GM12801 (cell line): Measurements from ENCODE around the gene INPP5A.

Source experiments
- TF ChIP-seq, protein P1 (sequence below): IDR thresholded peaks from one replicate; pipeline ENCODE4 v1.5.1; 2011; ENCODE audit warnings: control low read depth; ENCODE audit not compliant: insufficient read length; ENCODE audit errors: extremely low read depth

Gene INPP5A

DNA sequence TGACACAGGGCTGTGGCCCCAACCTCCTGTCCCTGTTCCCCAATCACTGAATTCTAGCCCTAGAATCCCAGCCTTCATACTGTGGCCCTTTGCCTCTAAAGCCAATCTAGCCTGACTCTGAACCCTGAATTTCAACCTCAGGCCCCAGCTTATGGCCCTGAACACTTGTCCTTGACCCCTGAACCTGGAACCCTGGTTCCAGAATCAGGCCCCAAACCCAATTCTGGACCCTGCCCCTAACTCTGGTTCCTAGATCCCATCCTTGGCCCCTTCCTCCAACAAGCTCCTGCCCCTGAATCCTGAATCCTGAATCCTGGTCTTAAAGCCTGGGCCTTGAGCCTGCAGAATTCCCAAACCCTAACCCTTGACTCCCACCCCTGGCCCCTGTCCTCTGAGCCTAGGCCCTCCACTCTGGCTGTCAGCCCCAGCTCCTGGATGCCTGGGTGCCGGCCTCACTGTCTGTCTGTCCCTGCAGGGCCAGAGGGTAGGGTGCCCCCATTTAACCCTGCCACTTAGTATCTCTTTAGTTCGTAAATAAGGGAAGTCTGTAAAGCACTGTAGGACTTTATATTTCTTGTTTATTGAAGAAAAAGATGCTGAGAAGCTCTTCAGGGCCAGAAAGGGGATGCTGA is 1.3 kb downstream of the INPP5A start:
- TF ChIP-seq, protein P1, sequence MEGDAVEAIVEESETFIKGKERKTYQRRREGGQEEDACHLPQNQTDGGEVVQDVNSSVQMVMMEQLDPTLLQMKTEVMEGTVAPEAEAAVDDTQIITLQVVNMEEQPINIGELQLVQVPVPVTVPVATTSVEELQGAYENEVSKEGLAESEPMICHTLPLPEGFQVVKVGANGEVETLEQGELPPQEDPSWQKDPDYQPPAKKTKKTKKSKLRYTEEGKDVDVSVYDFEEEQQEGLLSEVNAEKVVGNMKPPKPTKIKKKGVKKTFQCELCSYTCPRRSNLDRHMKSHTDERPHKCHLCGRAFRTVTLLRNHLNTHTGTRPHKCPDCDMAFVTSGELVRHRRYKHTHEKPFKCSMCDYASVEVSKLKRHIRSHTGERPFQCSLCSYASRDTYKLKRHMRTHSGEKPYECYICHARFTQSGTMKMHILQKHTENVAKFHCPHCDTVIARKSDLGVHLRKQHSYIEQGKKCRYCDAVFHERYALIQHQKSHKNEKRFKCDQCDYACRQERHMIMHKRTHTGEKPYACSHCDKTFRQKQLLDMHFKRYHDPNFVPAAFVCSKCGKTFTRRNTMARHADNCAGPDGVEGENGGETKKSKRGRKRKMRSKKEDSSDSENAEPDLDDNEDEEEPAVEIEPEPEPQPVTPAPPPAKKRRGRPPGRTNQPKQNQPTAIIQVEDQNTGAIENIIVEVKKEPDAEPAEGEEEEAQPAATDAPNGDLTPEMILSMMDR = no peak

DNA sequence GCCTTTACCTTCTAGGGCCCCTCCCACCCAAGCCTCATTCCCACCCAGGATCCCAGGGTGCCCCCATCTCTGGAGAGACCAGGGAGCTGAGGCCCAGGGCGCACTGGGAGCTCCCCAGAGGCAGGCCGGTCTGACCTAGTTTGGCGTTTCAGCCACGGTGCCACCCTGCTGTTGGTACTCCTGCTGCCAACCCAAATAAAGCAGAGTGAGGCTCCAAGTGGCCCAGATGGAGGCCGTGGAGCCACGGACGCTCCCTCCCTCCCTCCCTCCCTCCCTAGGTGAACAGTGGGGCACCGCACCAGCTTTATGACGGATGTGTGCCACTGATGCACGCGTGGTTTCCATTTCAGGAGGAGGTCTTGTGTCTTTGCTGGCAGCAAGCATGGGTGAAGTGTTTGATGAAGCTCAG is 1.8 kb downstream of the INPP5A start:
- TF ChIP-seq, protein P1 = no peak

DNA sequence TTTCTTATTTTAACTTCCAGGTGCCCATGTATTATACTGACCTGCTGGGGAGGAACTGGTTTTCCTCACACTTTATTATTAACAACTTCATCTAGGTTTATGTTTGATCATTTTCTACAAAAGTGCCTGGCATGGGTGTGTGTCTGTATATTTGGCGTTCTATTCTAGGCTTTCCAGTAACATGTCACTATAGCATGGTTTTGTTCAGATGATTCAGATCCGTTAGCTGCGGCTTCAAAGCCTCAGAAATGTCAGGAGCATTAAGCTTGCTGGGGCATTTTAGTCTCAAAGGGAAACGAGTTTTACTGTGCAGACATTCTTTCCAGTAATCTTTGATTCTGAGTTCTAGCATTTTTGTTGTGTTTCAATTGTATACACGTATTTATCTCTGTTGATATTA is 2.3 kb downstream of the INPP5A start:
- TF ChIP-seq, protein P1 = no peak

DNA sequence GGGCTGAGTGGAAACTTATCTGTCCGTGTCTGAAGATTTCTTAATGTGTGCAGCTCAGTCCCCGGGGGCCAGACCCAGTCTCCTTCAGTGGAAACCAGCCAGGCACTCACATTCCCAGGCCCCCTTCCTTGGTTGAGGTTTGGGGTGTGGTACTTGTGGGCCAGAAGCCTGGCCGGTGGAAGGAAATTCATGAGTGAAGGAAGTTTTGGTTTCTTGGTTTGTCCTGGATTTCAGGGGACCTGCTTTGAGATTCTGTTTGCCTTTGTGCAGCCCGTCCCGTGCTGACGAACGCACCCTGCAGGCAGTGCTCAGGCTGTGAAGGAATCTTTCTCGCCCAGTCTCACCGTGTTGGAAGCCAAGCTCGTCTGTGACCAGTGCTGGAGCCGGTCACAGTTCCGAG is 2.9 kb downstream of the INPP5A start:
- TF ChIP-seq, protein P1 = no peak

DNA sequence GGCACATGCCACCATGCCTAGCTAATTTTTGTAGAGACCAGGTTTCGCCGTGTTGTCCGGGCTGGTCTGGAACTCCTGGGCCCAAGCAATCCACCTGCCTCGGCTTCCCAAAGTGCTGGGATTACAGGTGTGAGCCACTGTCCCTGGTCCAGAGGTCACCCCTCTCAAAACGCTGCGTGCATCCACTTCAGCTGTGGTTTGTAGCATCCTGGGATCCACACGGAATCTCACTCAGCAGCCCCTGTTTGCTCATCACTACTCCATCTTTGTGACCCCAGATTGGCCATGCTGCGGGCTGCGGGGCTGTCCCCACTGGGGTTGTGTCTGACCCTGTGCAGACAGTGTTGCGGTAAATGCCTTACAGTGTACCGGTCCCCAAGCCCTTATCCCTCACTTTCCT is 3.5 kb downstream of the INPP5A start:
- TF ChIP-seq, protein P1 = no peak

DNA sequence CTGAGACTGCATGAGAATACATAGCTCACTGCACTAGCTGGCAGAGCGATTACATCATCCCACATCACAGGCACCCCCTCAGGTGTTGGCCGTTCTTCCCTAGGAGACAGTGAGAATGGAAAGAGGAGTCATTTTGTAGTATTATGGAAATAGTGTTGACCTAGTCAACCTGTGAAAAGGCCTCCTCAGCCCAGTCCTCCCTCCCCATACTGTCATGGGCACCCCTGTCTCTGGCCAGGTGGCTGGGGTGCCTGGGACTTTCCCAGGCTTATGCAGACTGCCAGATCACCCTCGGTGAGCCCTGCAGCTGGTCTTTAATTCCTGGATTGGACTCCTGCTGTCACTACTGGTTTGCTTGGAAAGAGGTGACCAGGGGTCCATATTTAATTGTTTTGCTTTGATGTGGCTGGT is 4.0 kb downstream of the INPP5A start:
- TF ChIP-seq, protein P1 = no peak

DNA sequence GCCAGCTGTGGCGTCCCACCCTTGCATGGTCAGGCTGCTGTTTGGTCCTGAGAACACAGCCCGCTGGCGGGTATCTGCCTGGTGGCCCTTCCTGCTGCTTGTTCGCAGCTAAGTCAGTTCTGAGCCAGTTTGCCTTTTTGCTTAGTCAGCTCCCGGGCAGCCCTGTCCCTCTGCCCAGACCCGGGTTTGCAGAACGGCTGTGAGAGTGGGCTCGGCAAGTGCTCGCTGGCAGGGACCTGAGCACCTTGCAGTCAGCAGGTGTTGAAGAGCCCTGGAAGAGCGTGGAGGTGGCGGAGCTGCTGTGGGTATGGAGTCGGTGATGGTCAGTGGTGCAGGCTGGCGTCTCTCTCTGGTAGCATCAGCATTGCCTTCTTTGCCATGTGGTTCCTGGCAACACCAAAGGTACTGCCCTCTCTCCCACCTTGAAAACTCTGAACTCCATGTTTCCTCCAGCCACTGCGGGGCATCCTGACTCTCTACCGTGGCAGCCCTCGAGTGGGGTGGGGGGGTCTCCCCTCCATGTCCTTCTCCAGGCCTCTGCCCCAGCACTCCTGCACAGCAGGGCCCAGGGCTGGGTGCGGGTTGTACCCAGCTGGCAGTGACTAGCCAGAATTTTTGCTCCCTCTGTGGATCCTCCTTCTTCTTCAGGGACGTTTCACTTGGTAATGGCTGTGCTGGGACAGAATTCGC is 4.6 kb downstream of the INPP5A start:
- TF ChIP-seq, protein P1 = no peak
